Upper lobe of left lung (tissue), 6 donors: Measurements from ENCODE around the gene APOL3. TPM values are rescaled to one million over a fixed set of nuclear protein-coding genes. Genes with fewer than 3 reads are reported as not detected.
"Not testable (repeated sequence)": the region's sequence is repeated elsewhere in the genome, so short reads cannot be mapped to it uniquely, and the experiment has no call there.

Source experiments
- ATAC-seq, 2 donors: fragments of 200-7000 bp; cut with Tn5 transposase; one replicate each; pipeline ENCODE4 v1.9.1; 2022; ENCODE audit warnings: mild to moderate bottlenecking in 2 of 2, moderate library complexity in 2 of 2; ENCODE audit not compliant: low FRiP score in 2 of 2
- DNase-seq, 2 donors: peaks; one replicate each; pipeline ENCODE4 v3.0.0-alpha.2; 2019 to 2020
- H3K27ac ChIP-seq, 4 donors: fragments of 200-600 bp; sonication (generic); one replicate each; pipeline ENCODE4 v1.5.1; 2016 to 2019
- H3K27me3 ChIP-seq, 4 donors: fragments of 200-600 bp; sonication (generic); one replicate each; pipeline ENCODE4 v1.5.1; 2017 to 2019
- H3K36me3 ChIP-seq, 4 donors: fragments of 200-600 bp; sonication (generic); one replicate each; pipeline ENCODE4 v1.5.1; 2016 to 2019
- H3K4me1 ChIP-seq, 4 donors: fragments of 200-600 bp; sonication (generic); one replicate each; pipeline ENCODE4 v1.5.1; 2018 to 2019
- H3K4me3 ChIP-seq, 4 donors: fragments of 200-600 bp; sonication (generic); one replicate each; pipeline ENCODE4 v1.5.1; 2017 to 2019; ENCODE audit warnings: mild to moderate bottlenecking in 2 of 4, moderate library complexity in 1 of 4
- H3K9me3 ChIP-seq, 4 donors: fragments of 200-600 bp; sonication (generic); one replicate each; pipeline ENCODE4 v1.5.1; 2018 to 2019
- EP300 ChIP-seq, 4 donors: sonication (generic); formaldehyde crosslinking; IDR thresholded peaks; one replicate each; pipeline ENCODE4 v1.5.1; 2017; ENCODE audit warnings: antibody characterized with exemption in 4 of 4, control low read depth in 2 of 4
- POLR2A ChIP-seq, 4 donors: fragments of 450-650 bp; IDR thresholded peaks; one replicate each; pipeline ENCODE4 v1.5.1; 2016 to 2017; ENCODE audit warnings: antibody characterized with exemption in 4 of 4, mild to moderate bottlenecking in 2 of 4
- POLR2AphosphoS5 ChIP-seq, 2 donors: sonication (generic); formaldehyde crosslinking; IDR thresholded peaks; one replicate each; pipeline ENCODE4 v1.5.1; 2017; ENCODE audit warnings: antibody characterized with exemption in 2 of 2
- WGBS, 2 donors: methylation state at CpG; one replicate each; pipeline ENCODE4 v1.1.5; 2017 to 2018; 5-methylcytosine and 5-hydroxymethylcytosine counted together
- total RNA-seq, 6 donors: library from RNA; depleted of rRNA in 4 of 6; stranded (reverse); fragments of >200 nt in 4 of 6; gene quantifications; one replicate each; pipeline versions ENCODE4 v1.1.0 to v1.2.1, GENCODE V29; 2016 to 2021
- TF ChIP-seq, protein P1 (sequence below), 6 experiments: fragments of 450-650 bp in 4 of 6; fragments of 200-600 bp in 2 of 6; sonication (generic) in 2 of 6; IDR thresholded peaks; one replicate each; pipeline ENCODE4 v1.5.1; 2016 to 2019; ENCODE audit warnings: antibody characterized with exemption in 6 of 6
- donor health status: DM: no; HTN: no; CAD: no; lungs with moderate emphysema.
- donor health status: DM: no; HTN: yes; CAD: no; lungs with severe emphysema.

Gene APOL3
- total RNA-seq, 6 donors from 2014 or later: 40.4 to 88.0 (median 54.5) TPM

GRCh38 chr22:36104988-36105387 lies 55.6 kb downstream of the APOL3 start:
- H3K4me1 ChIP-seq: peaks cover 0 to 4% (median 0%) of the 10 kb centered on the region in 4 donors
- no peaks in the 10 kb centered on the region for H3K27me3 ChIP-seq
- no peaks in the 10 kb centered on the region for H3K36me3 ChIP-seq
- TF ChIP-seq POLR2A (IDR thresholded peaks at IDR 0.05) (no peak), EP300 (IDR thresholded peaks at IDR 0.05) (no peak), POLR2AphosphoS5 (IDR thresholded peaks at IDR 0.05) (no peak)
- TF ChIP-seq, protein P1, sequence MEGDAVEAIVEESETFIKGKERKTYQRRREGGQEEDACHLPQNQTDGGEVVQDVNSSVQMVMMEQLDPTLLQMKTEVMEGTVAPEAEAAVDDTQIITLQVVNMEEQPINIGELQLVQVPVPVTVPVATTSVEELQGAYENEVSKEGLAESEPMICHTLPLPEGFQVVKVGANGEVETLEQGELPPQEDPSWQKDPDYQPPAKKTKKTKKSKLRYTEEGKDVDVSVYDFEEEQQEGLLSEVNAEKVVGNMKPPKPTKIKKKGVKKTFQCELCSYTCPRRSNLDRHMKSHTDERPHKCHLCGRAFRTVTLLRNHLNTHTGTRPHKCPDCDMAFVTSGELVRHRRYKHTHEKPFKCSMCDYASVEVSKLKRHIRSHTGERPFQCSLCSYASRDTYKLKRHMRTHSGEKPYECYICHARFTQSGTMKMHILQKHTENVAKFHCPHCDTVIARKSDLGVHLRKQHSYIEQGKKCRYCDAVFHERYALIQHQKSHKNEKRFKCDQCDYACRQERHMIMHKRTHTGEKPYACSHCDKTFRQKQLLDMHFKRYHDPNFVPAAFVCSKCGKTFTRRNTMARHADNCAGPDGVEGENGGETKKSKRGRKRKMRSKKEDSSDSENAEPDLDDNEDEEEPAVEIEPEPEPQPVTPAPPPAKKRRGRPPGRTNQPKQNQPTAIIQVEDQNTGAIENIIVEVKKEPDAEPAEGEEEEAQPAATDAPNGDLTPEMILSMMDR (IDR thresholded peaks at IDR 0.05): no peak
- DNase-seq (no peak), ATAC-seq (no peak)
- H3K9me3 ChIP-seq: no peaks in the 10 kb centered on the region
- H3K27ac ChIP-seq: no peak overlapping the region
- H3K4me3 ChIP-seq: no peak overlapping the region
- WGBS, 2 donors: 75 to 86% methylated on average over 5 of the region's 5 CpGs

- no peak overlapping the region for H3K27ac ChIP-seq
- H3K4me3 ChIP-seq: no peak overlapping the region
- 73 to 78% methylated on average over 9 of the region's 9 CpGs for WGBS, 2 donors
- peaks cover 0 to 4% (median 0%) of the 10 kb centered on the region in 4 donors for H3K4me1 ChIP-seq
- no peaks in the 10 kb centered on the region for H3K36me3 ChIP-seq
- no peaks in the 10 kb centered on the region for H3K9me3 ChIP-seq
- TF ChIP-seq EP300 (IDR thresholded peaks at IDR 0.05): no peak
- TF ChIP-seq POLR2AphosphoS5 (IDR thresholded peaks at IDR 0.05): no peak
- TF ChIP-seq, protein P1 (IDR thresholded peaks at IDR 0.05): peak in 1 of 6 experiments; percentile 7
- H3K27me3 ChIP-seq: no peaks in the 10 kb centered on the region
- no peak for DNase-seq
- no peak for ATAC-seq
Measured at GRCh38 chr22:36104435-36104834, 56.1 kb downstream of the APOL3 start.

GRCh38 chr22:36103891-36104290 lies 56.7 kb downstream of the APOL3 start:
- WGBS, 2 donors: 83 to 95% methylated on average over 16 of the region's 16 CpGs
- TF ChIP-seq POLR2A (IDR thresholded peaks at IDR 0.05) (no peak), EP300 (IDR thresholded peaks at IDR 0.05) (no peak), POLR2AphosphoS5 (IDR thresholded peaks at IDR 0.05) (no peak)
- TF ChIP-seq, protein P1 (IDR thresholded peaks at IDR 0.05): no peak
- H3K36me3 ChIP-seq: no peaks in the 10 kb centered on the region
- H3K27me3 ChIP-seq: no peaks in the 10 kb centered on the region
- peaks cover 0 to 4% (median 0%) of the 10 kb centered on the region in 4 donors for H3K4me1 ChIP-seq
- DNase-seq: no peak
- no peak for ATAC-seq
- H3K4me3 ChIP-seq: no peak overlapping the region
- no peaks in the 10 kb centered on the region for H3K9me3 ChIP-seq
- H3K27ac ChIP-seq: no peak overlapping the region

DNA sequence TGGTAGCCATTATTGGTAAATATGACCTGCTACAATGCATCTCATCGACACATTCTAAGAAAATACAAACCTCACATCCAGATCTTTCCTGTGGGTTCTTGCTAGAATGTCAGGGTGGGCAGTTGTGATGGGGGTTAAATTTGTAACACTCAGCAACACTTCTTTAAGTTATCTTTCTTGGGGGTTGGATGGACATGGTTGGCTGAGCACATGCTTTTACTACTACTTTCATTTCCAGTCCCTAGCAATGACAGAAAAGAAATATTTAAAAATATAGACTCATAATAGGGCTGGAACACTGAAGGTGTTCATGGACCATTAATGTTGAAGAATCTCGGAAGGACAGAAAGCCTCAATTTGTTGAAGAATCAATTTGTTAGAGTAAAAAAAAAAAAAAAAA lies 57.6 kb downstream of the APOL3 start:
- no peak overlapping the region for H3K27ac ChIP-seq
- peaks cover 0 to 4% (median 0%) of the 10 kb centered on the region in 4 donors for H3K4me1 ChIP-seq
- no peaks in the 10 kb centered on the region for H3K36me3 ChIP-seq
- H3K9me3 ChIP-seq: no peaks in the 10 kb centered on the region
- 93 to 94% methylated on average over 2 of the region's 2 CpGs for WGBS, 2 donors
- H3K27me3 ChIP-seq: no peaks in the 10 kb centered on the region
- ATAC-seq (no peak), DNase-seq (no peak)
- TF ChIP-seq, protein P1 (IDR thresholded peaks at IDR 0.05): no peak
- no peak for TF ChIP-seq POLR2A (IDR thresholded peaks at IDR 0.05)
- no peak for TF ChIP-seq POLR2AphosphoS5 (IDR thresholded peaks at IDR 0.05)
- TF ChIP-seq EP300 (IDR thresholded peaks at IDR 0.05): no peak
- H3K4me3 ChIP-seq: no peak overlapping the region

DNA sequence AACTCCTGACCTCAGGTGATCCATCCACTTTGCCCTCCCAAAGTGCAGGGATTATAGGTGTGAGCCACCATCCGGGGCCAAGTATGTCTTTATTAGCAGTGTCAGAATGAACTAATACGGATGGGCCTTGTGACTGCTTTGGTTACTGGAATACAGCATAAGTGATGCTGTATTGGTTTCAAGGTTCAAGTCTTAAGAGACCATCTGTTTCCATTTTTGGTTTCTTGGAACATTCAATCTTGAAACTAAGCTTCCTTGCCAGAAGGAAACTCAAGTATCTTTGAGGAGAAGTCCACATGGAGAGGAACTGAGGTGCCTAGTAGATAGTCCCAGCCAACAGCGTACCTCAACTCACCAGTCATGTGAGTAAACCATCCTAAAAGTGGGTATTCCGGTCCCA lies 58.8 kb downstream of the APOL3 start:
- TF ChIP-seq EP300 (IDR thresholded peaks at IDR 0.05) (no peak), POLR2A (IDR thresholded peaks at IDR 0.05) (no peak), POLR2AphosphoS5 (IDR thresholded peaks at IDR 0.05) (no peak)
- TF ChIP-seq, protein P1 (IDR thresholded peaks at IDR 0.05): no peak
- Histone ChIP-seq H3K4me1 (peaks cover 0 to under 1% (median 0%) of the 10 kb centered on the region in 4 donors), H3K36me3 (no peaks in the 10 kb centered on the region), H3K4me3 (no peak overlapping the region), H3K27me3 (no peaks in the 10 kb centered on the region), H3K27ac (no peak overlapping the region), H3K9me3 (no peaks in the 10 kb centered on the region)
- DNase-seq (no peak), ATAC-seq (no peak)
- 88% methylated on average over 4 of the region's 4 CpGs for WGBS, 2 donors

- not testable (repeated sequence) for H3K4me1 ChIP-seq, DNase-seq, H3K4me3 ChIP-seq, H3K27ac ChIP-seq, ATAC-seq, H3K27me3 ChIP-seq, H3K36me3 ChIP-seq, H3K9me3 ChIP-seq
- 88 to 98% methylated on average over 4 of the region's 4 CpGs for WGBS, 2 donors
Measured at GRCh38 chr22:36100908-36101307, 59.6 kb downstream of the APOL3 start.
